HAP-1 (cell line): ENCODE data around the gene PFKFB2.

Source experiments
- DNase-seq, 2 experiments: peaks; one replicate each; pipeline ENCODE4 v3.0.0-alpha.2; 2016 to 2020; ENCODE audit warnings: low spot score in 2 of 2
- H3K27me3 ChIP-seq: fragments of 250-450 bp; sonication (Bioruptor Pico); 2 replicates; pipeline ENCODE4 v1.5.1; 2020; ENCODE audit warnings: low read depth, mild to moderate bottlenecking, moderate library complexity
- H3K36me3 ChIP-seq: fragments of 250-450 bp; sonication (Bioruptor Pico); replicated peaks from 2 replicates; pipeline ENCODE4 v1.5.1; 2020; ENCODE audit warnings: mild to moderate bottlenecking
- H3K4me1 ChIP-seq: fragments of 250-450 bp; sonication (Bioruptor Pico); 2 replicates; pipeline ENCODE4 v1.5.1; 2020; ENCODE audit warnings: mild to moderate bottlenecking
- H3K4me3 ChIP-seq: fragments of 250-450 bp; sonication (Bioruptor Pico); 2 replicates; pipeline ENCODE4 v1.5.1; 2020; ENCODE audit warnings: mild to moderate bottlenecking, moderate library complexity
- H3K9me3 ChIP-seq: fragments of 250-450 bp; sonication (Bioruptor Pico); 2 replicates; pipeline ENCODE4 v1.5.1; 2020; ENCODE audit warnings: mild to moderate bottlenecking, moderate library complexity
- in situ Hi-C: fragments of 300-500 bp; cut with MboI; formaldehyde crosslinking; loops from 3 replicates; pipeline ENCODE4 v1.14.3; 2020; ENCODE audit warnings: low sequenced_read_pairs, inconsistent platforms, mixed read lengths

Gene PFKFB2

GRCh38 chr1:207052911-207053769 is at the start of gene PFKFB2:
PFKFB2 (plus strand) TSS chr1:207053275; CDS start chr1:207054718, 1,443 bp downstream.
- DNase-seq = peak; percentile 83 to 97
- H3K36me3 ChIP-seq = no peaks in the 10 kb centered on the region
- in situ Hi-C loops = no loop called here
- peak within 1 kb of the TSS; percentile 51 for H3K4me3 ChIP-seq
- no peaks in the 10 kb centered on the region for H3K27me3 ChIP-seq
- H3K4me1 ChIP-seq = no peaks in the 10 kb centered on the region; the same call in 1 of the 2 replicates
- H3K9me3 ChIP-seq = no peaks in the 10 kb centered on the region

- no peak overlapping the region for H3K4me3 ChIP-seq
- in situ Hi-C loops = no loop called here
- H3K27me3 ChIP-seq = no peaks in the 10 kb centered on the region
- H3K36me3 ChIP-seq = no peaks in the 10 kb centered on the region
- DNase-seq = peak; percentile 66 to 78
- H3K4me1 ChIP-seq = peaks cover 15% of the 10 kb centered on the region
- H3K9me3 ChIP-seq = peaks cover 6% of the 10 kb centered on the region
These were observed 47.9 kb upstream of the PFKFB2 start for GRCh38 chr1:207004931-207005830.

GRCh38 chr1:207006083-207006482 is 47.0 kb upstream of the PFKFB2 start:
- in situ Hi-C loops = no loop called here
- peaks cover 15% of the 10 kb centered on the region for H3K4me1 ChIP-seq

DNA sequence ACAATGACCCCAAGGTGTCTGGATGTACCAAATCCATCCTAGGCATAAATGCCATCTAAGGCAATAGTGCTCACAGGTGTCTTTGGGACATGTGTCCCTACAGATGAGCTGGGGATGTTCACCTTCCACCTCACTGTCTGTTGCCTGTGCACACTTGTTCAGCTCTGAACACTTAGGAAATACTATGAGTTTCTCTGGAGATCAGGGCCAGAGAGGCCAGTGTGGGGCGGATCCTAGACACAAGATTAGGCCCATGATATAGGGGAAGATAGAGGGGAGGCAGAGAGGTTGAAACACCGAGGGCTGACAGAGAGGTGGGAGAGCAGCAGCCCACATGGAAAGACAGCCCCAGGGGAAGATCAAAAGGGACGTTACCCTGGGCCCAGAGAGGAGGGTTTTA is 46.2 kb upstream of the PFKFB2 start:
- Histone ChIP-seq H3K4me1 (peaks cover 15% of the 10 kb centered on the region), H3K36me3 (no peaks in the 10 kb centered on the region), H3K9me3 (peaks cover 6% of the 10 kb centered on the region), H3K4me3 (no peak overlapping the region), H3K27me3 (no peaks in the 10 kb centered on the region)
- in situ Hi-C loops = no loop called here
- DNase-seq = no peak

More at GRCh38 chr1:207006083-207006482, 47.0 kb upstream of the PFKFB2 start:
- H3K9me3 ChIP-seq = peaks cover 6% of the 10 kb centered on the region
- H3K36me3 ChIP-seq = no peaks in the 10 kb centered on the region
- H3K27me3 ChIP-seq = no peaks in the 10 kb centered on the region
- DNase-seq = no peak
- no peak overlapping the region for H3K4me3 ChIP-seq

- DNase-seq = peak; percentile 83 to 95
- H3K4me1 ChIP-seq = peaks cover 15% of the 10 kb centered on the region
These were observed 45.6 kb upstream of the PFKFB2 start for GRCh38 chr1:207007352-207008033.

DNA sequence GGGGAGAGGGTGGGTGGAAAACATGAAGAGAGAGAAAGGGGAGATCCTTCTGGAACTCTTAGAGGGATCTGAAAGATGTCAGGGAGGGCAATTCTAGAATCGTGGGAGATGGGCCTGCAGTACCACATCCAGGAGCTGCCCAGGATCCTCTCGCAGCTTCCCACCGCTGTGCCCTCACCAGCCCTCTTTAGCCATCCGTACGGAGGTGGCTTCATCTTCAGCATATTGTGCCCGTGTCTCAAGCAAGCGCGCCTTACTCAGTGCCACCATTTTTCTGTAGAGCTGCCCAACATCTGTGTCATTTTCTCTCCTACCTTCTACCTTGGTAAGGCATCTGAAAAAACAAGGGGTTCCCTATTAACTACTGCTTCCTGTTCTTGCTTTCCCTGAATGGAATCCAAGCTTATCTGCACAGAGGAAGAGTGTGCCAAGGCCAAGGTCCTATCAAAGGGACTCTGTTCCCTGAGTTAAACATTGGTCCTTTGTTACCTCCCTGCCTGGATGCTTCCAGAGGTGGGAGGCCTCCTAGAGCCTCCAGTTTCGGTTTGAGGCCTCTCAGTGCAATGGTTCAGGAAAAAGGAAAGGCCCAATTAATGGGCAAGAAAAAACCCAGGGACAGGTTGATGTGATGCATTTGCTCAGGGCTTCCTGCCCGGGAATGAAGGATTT is 43.8 kb upstream of the PFKFB2 start:
- no peak for DNase-seq
- Histone ChIP-seq H3K4me1 (peaks cover 15% of the 10 kb centered on the region), H3K36me3 (no peaks in the 10 kb centered on the region), H3K4me3 (no peak overlapping the region), H3K9me3 (peaks cover 6% of the 10 kb centered on the region), H3K27me3 (no peaks in the 10 kb centered on the region)
- in situ Hi-C loops = no loop called here

More at GRCh38 chr1:207007352-207008033, 45.6 kb upstream of the PFKFB2 start:
- Histone ChIP-seq H3K36me3 (no peaks in the 10 kb centered on the region), H3K9me3 (peaks cover 6% of the 10 kb centered on the region), H3K27me3 (no peaks in the 10 kb centered on the region), H3K4me3 (no peak overlapping the region)
- in situ Hi-C loops = no loop called here

GRCh38 chr1:207009945-207010344 is 43.1 kb upstream of the PFKFB2 start:
- no peak for DNase-seq
- in situ Hi-C loops = no loop called here
- peaks cover 6% of the 10 kb centered on the region for H3K9me3 ChIP-seq

DNA sequence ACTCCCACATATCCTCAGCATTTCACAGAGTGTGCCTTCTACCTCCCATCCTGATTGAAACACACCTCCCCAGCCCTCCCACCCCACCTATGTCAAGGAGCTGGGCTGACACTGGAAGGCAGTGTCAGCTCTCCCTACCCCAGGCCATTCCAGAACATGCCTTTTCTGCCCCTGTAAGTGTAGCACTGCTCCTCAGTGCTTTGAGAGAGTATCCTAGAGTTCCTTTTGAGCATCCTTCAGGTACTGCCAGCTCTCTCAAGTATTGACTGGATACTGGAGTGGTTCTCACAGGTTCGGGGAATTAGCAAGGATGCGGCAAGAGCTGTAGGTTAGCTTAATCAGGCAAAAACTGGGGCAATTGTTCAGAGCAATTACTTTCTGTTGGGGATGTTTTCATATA is 42.3 kb upstream of the PFKFB2 start:
- in situ Hi-C loops = no loop called here
- Histone ChIP-seq H3K4me3 (no peak overlapping the region), H3K36me3 (no peaks in the 10 kb centered on the region), H3K9me3 (peaks cover 6% of the 10 kb centered on the region), H3K27me3 (no peaks in the 10 kb centered on the region), H3K4me1 (peaks cover 15% of the 10 kb centered on the region)
- no peak for DNase-seq

More at GRCh38 chr1:207009945-207010344, 43.1 kb upstream of the PFKFB2 start:
- H3K36me3 ChIP-seq = no peaks in the 10 kb centered on the region
- no peak overlapping the region for H3K4me3 ChIP-seq
- no peaks in the 10 kb centered on the region for H3K27me3 ChIP-seq
- H3K4me1 ChIP-seq = peaks cover 15% of the 10 kb centered on the region

DNA sequence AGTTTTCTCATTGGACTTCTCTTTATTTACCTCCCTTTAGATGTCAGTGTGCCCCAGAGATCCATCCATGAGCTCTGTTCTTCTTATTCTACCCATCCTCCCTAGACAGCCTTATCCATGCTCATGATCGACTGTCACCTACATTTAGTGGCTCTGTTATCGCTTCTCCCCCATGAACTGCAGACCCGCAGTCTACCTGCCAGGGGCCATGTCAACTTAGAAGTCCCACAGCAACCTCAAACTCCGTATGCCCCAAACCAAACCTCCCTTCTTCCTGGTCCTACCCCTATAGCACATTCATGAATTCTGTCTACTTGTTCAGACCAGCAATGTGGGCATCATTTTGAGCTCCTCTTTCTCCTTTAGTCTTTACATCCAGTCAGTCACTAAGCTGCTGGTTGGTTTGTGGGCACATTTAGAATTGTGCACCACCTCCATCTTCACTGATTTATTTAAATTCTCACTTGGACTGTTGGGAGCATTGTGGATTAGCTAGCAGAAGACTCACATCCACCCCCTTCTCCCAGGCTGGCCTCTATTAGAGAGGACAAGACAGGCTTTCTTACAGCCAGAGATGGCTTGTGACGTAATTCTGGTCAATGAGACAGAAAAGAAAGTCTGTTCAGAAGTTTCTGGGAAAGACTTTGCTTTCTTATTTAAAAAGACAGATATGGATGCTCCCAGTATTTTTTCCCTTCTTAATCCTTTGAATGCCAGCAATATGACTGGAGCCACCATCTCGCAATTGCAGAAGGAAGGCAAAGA is 39.6 kb upstream of the PFKFB2 start:
- no peaks in the 10 kb centered on the region for H3K4me1 ChIP-seq
- in situ Hi-C loops = no loop called here
- H3K27me3 ChIP-seq = no peaks in the 10 kb centered on the region
- H3K36me3 ChIP-seq = no peaks in the 10 kb centered on the region
- H3K4me3 ChIP-seq = no peak overlapping the region
- no peaks in the 10 kb centered on the region; the same call in 1 of the 2 replicates for H3K9me3 ChIP-seq
- no peak for DNase-seq

- in situ Hi-C loops = no loop called here
- H3K4me1 ChIP-seq = no peaks in the 10 kb centered on the region
- H3K4me3 ChIP-seq = no peak overlapping the region
- no peaks in the 10 kb centered on the region for H3K27me3 ChIP-seq
- no peak for DNase-seq
- H3K9me3 ChIP-seq = no peaks in the 10 kb centered on the region
- no peaks in the 10 kb centered on the region for H3K36me3 ChIP-seq
These were observed 38.3 kb upstream of the PFKFB2 start for GRCh38 chr1:207014728-207015127.

- H3K36me3 ChIP-seq = no peaks in the 10 kb centered on the region
- H3K4me3 ChIP-seq = no peak overlapping the region
- no peaks in the 10 kb centered on the region for H3K9me3 ChIP-seq
- H3K4me1 ChIP-seq = no peaks in the 10 kb centered on the region
- no peak for DNase-seq
- in situ Hi-C loops = no loop called here
- no peaks in the 10 kb centered on the region for H3K27me3 ChIP-seq
These were observed 37.3 kb upstream of the PFKFB2 start for GRCh38 chr1:207015791-207016190.

DNA sequence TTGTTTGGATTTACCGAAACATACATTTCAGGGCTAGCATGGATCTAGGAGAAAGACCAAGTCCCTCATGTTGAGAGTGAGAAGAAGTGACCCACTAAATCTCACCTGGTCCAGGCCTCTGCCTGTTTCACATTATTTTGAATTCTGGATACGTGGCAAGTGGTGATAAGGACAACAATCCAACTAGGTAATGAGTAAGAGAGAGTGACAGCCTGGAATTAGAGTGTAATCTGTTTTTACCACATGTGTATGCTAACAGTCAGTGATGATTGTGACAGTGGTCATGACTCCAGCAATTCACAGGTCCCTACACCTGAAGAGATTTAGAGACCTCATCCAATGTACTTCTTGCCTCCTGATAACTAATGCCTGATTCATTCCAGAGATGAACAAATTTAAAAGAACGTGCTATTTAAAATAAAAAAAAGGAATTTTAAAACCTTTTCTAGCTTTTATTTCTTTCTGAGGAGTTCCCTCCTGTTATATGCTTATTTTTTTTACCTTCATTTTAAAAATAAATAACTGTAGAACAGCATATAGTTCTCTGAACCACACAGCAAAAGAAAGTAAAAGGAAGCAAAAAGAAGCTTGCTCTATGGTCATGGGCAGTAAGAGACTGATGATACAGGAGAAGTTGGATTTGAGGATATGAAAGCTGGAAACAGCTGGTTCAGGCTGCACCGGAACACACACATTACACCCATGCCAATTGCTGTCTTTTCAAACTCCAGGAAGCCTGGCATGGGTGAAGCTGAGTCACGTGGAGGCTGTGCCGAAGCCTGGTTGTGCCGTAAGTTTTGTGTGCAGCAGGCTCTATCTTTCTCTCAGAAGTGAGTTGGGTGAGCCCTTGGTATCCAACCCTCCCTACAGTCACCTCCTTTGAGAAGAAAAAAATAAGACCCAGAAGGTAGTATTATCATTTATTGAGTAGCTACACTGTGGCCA is 35.2 kb upstream of the PFKFB2 start:
- in situ Hi-C loops = no loop called here
- H3K27me3 ChIP-seq = no peaks in the 10 kb centered on the region
- no peaks in the 10 kb centered on the region for H3K9me3 ChIP-seq
- DNase-seq = no peak
- H3K4me1 ChIP-seq = no peaks in the 10 kb centered on the region
- no peak overlapping the region for H3K4me3 ChIP-seq
- no peaks in the 10 kb centered on the region for H3K36me3 ChIP-seq
